HepG2 (cell line): ENCODE measurements around the gene RAB29. TPM values are rescaled to one million over a fixed set of nuclear protein-coding genes. Genes with fewer than 3 reads are reported as not detected.

Experiments used
- ATAC-seq: fragments of 200-7000 bp; cut with Tn5 transposase; 3 replicates; pipeline ENCODE4 v1.9.1; 2020; ENCODE audit warnings: mild to moderate bottlenecking, moderate library complexity
- BruUV-seq: library from RNA; stranded (reverse); fragments of 400-500 nt; replicated peaks from 2 replicates; lab custom pipeline; 2021; lab: Mats Ljungman, UMichigan
- CTCF ChIA-PET: fragments of 300-600 bp; formaldehyde crosslinking; extraction: SDS; loops from one replicate; lab custom pipeline; 2021; ENCODE audit warnings: low total read pairs, inconsistent platforms, low intra/inter-chr PET ratio; lab: Yijun Ruan, JAX
- POLR2A ChIA-PET: fragments of 350-600 bp; sonication (Branson Sonifier 250); formaldehyde crosslinking; loops from one replicate; lab custom pipeline; 2020; ENCODE audit warnings: antibody characterized with exemption, inconsistent platforms; lab: Yijun Ruan, JAX
- DNase-seq: peaks from one replicate; pipeline ENCODE4 v3.0.0-alpha.2; 2015; ENCODE audit warnings: low spot score
- FAIRE-seq: peaks from 3 replicates; lab custom pipeline; 2011; peaks lifted over from hg19 to GRCh38; lab: Jason Lieb, UNC
- H2AFZ ChIP-seq: one replicate; pipeline ENCODE4 v1.6.1; 2011; ENCODE audit warnings: low read length, inconsistent platforms
- H3K27ac ChIP-seq: fragments of 300-600 bp; 3 replicates; pipeline ENCODE4 v1.8.0; 2011; ENCODE audit warnings: mixed run types, mild to moderate bottlenecking, mixed read lengths, low read length, inconsistent platforms; ENCODE audit not compliant: insufficient read depth; ENCODE audit errors: extremely low read length
- H3K27me3 ChIP-seq, 2 experiments: fragments of 200-600 bp in 1 of 2; 2 replicates in 1 of 2; 3 replicates in 1 of 2; pipeline versions ENCODE4 v1.6.0 to v1.8.0; 2011; ENCODE audit warnings: low read length in 2 of 2, mild to moderate bottlenecking in 2 of 2, moderate library complexity in 2 of 2, inconsistent platforms in 1 of 2; ENCODE audit not compliant: insufficient read depth in 2 of 2, control insufficient read depth in 1 of 2
- H3K36me3 ChIP-seq, 2 experiments: fragments of 200-600 bp in 1 of 2; replicated peaks in 1 of 2; 2 replicates in 1 of 2; 3 replicates in 1 of 2; pipeline versions ENCODE4 v1.5.1 to v1.8.0; 2011; ENCODE audit warnings: low read length in 2 of 2, inconsistent platforms in 1 of 2; ENCODE audit not compliant: insufficient read depth in 2 of 2, control insufficient read depth in 1 of 2
- H3K4me1 ChIP-seq: 2 replicates; pipeline ENCODE4 v1.5.1; 2012; ENCODE audit warnings: low read length, inconsistent platforms; ENCODE audit not compliant: insufficient read depth
- H3K4me2 ChIP-seq: 2 replicates; pipeline ENCODE4 v1.6.0; 2011; ENCODE audit warnings: low read depth, low read length, inconsistent platforms
- H3K4me3 ChIP-seq, 3 experiments: fragments of 200-600 bp in 1 of 3; sonication (generic), shearing (Covaris generic) in 1 of 3; replicated peaks in 1 of 3; 2 replicates each; pipeline ENCODE4 v1.5.1; 2011 to 2016; ENCODE audit warnings: low read length in 3 of 3, inconsistent platforms in 2 of 3, low read depth in 2 of 3, mild to moderate bottlenecking in 2 of 3, control low read depth in 1 of 3, mixed read lengths in 1 of 3; ENCODE audit not compliant: insufficient read depth in 1 of 3
- H3K79me2 ChIP-seq: one replicate; pipeline ENCODE4 v1.6.1; 2011; ENCODE audit warnings: low read length, inconsistent platforms; ENCODE audit not compliant: insufficient read depth
- H3K9ac ChIP-seq: 2 replicates; pipeline ENCODE4 v1.6.0; 2011; ENCODE audit warnings: mild to moderate bottlenecking, low read depth, low read length, inconsistent platforms; ENCODE audit not compliant: insufficient read depth
- H3K9me3 ChIP-seq: 2 replicates; pipeline ENCODE4 v1.5.1; 2012; ENCODE audit warnings: mild to moderate bottlenecking, low read length
- H4K20me1 ChIP-seq: 2 replicates; pipeline ENCODE4 v1.6.0; 2011; ENCODE audit warnings: inconsistent platforms, mild to moderate bottlenecking, low read length, moderate library complexity; ENCODE audit not compliant: insufficient read depth
- ADNP ChIP-seq: sonication (generic); formaldehyde crosslinking; IDR thresholded peaks from 2 replicates; pipeline ENCODE4 v1.4.0; 2020; ENCODE audit warnings: missing genetic modification reagents
- ARNT ChIP-seq: fragments of 450-650 bp; IDR thresholded peaks from 2 replicates; pipeline ENCODE4 v1.6.1; 2017
- CHD2 ChIP-seq: IDR thresholded peaks from 2 replicates; pipeline ENCODE4 v1.6.1; 2011; ENCODE audit warnings: low read depth, low read length, improper control_type of control experiment
- ESRRA ChIP-seq: sonication (generic); formaldehyde crosslinking; IDR thresholded peaks from 2 replicates; pipeline ENCODE4 v1.5.1; 2020; ENCODE audit warnings: mild to moderate bottlenecking, low read depth, missing genetic modification reagents
- HCFC1 ChIP-seq: fragments of 150-350 bp; IDR thresholded peaks from 2 replicates; pipeline ENCODE4 v1.6.1; 2014; ENCODE audit warnings: low read depth, low read length
- MED1 ChIP-seq: sonication (generic); formaldehyde crosslinking; IDR thresholded peaks from 2 replicates; pipeline ENCODE4 v1.4.0; 2020; ENCODE audit warnings: missing genetic modification reagents
- PHB2 ChIP-seq: fragments of 450-650 bp; IDR thresholded peaks from 2 replicates; pipeline ENCODE4 v1.6.1; 2018; ENCODE audit not compliant: partially characterized antibody
- SNAPC5 ChIP-seq: sonication (generic); formaldehyde crosslinking; IDR thresholded peaks from 2 replicates; pipeline ENCODE4 v1.8.1; 2023; ENCODE audit warnings: mild to moderate bottlenecking, missing genetic modification reagents, borderline replicate concordance
- TBX2 ChIP-seq: sonication (generic); formaldehyde crosslinking; IDR thresholded peaks from 2 replicates; pipeline ENCODE4 v1.5.0; 2020; ENCODE audit warnings: missing genetic modification reagents, mild to moderate bottlenecking, borderline replicate concordance
- TERF1 ChIP-seq: sonication (generic); formaldehyde crosslinking; IDR thresholded peaks from 2 replicates; pipeline ENCODE4 v1.8.0; 2022; ENCODE audit warnings: mild to moderate bottlenecking, missing genetic modification reagents, moderate library complexity
- TRIM24 ChIP-seq: sonication (generic); formaldehyde crosslinking; IDR thresholded peaks from 2 replicates; pipeline ENCODE4 v1.8.0; 2022; ENCODE audit warnings: mild to moderate bottlenecking, missing genetic modification reagents
- ZBTB10 ChIP-seq: sonication (generic); formaldehyde crosslinking; IDR thresholded peaks from 2 replicates; pipeline ENCODE4 v1.4.0; 2020; ENCODE audit warnings: missing genetic modification reagents, borderline replicate concordance
- ZNF329 ChIP-seq: sonication (generic); formaldehyde crosslinking; IDR thresholded peaks from 2 replicates; pipeline ENCODE4 v1.9.0; 2021; ENCODE audit warnings: low read depth, mild to moderate bottlenecking, missing genetic modification reagents
- ZNF652 ChIP-seq: IDR thresholded peaks from 2 replicates; pipeline ENCODE4 v1.6.1; 2016; ENCODE audit warnings: low read depth, borderline replicate concordance
- ZNF737 ChIP-seq: sonication (generic); formaldehyde crosslinking; IDR thresholded peaks from 2 replicates; pipeline ENCODE4 v1.5.0; 2020; ENCODE audit warnings: missing genetic modification reagents, mild to moderate bottlenecking, borderline replicate concordance
- ZNF747 ChIP-seq: sonication (generic); formaldehyde crosslinking; IDR thresholded peaks from 2 replicates; pipeline ENCODE4 v1.8.1; 2023; ENCODE audit warnings: missing genetic modification reagents, mild to moderate bottlenecking, borderline replicate concordance
- WGBS: methylation state at CpG from one replicate; pipeline ENCODE4 v1.1.6; 2017; ENCODE audit warnings: low lambda C conversion rate; 5-methylcytosine and 5-hydroxymethylcytosine counted together
- in situ Hi-C: cut with HindIII; loops from 2 replicates; pipeline ENCODE4 v1.10.0; 2017; ENCODE audit warnings: low pct_unique_long_range_greater_than_20kb; ENCODE audit not compliant: extremely low pct_ligation_motif_present
- intact Hi-C: fragments of 100-400 bp; cut with micrococcal nuclease; formaldehyde crosslinking; loops from one replicate; pipeline ENCODE4 v1.10.0; 2022; ENCODE audit not compliant: unreplicated experiment
- polyA plus RNA-seq, 8 experiments: library from polyadenylated mRNA; depleted of rRNA in 3 of 8; stranded (reverse) in 7 of 8; unstranded in 1 of 8; fragments of >200 nt; fragmentation: Illumina TruSeq in 4 of 8; extraction: Trizol in 4 of 8; gene quantifications; 2 replicates each; pipeline versions ENCODE4 v1.2.1 to v1.2.3, GENCODE V29; 2011 to 2016; ENCODE audit warnings: low read depth in 4 of 8, missing spikeins in 1 of 8, mixed read lengths in 1 of 8; ENCODE audit not compliant: insufficient read depth in 1 of 8
- total RNA-seq, 5 experiments: library from RNA; depleted of rRNA; stranded (reverse); fragments of >200 nt; fragmentation: Illumina TruSeq; extraction: Trizol; gene quantifications; 2 replicates each; pipeline ENCODE4 v1.2.3, GENCODE V29; 2016; ENCODE audit warnings: low read depth in 1 of 5

RAB29 gene
- total and polyA plus RNA-seq, 2 of the 13 experiments (the other 11 are each of a cell fraction or from before 2014, with no cell fraction given), result 8.7 to 10.1 TPM

GRCh38 chr1:205770618-205771017 is 4.7 kb downstream of the RAB29 start:
- no peak for TF ChIP-seq HCFC1
- TF ChIP-seq ARNT, result no peak
- no peak for TF ChIP-seq CHD2
- no peak for TF ChIP-seq TRIM24
- TF ChIP-seq ZBTB10 (CRISPR knock-in tag), result no peak
- Histone ChIP-seq H3K9ac (no peak overlapping the region), H3K4me3 (no peak overlapping the region), H3K4me2 (no peak overlapping the region), H2AFZ (no peak overlapping the region), H3K36me3 (no peaks in the 10 kb centered on the region), H3K9me3 (no peaks in the 10 kb centered on the region), H3K79me2 (no peaks in the 10 kb centered on the region), H3K27me3 (no peaks in the 10 kb centered on the region; a peak in 1 of 5 replicates), H3K27ac (no peak overlapping the region), H4K20me1 (no peaks in the 10 kb centered on the region), H3K4me1 (peaks cover 19% of the 10 kb centered on the region)
- intact Hi-C loops, result no loop called here
- no peak for DNase-seq
- FAIRE-seq, result no peak
- CTCF ChIA-PET, result no interaction called here
- BruUV-seq, result no TSS peak
- ATAC-seq, result no peak
- in situ Hi-C loops, result no loop called here
- POLR2A ChIA-PET, result no interaction called here
- 90% methylated on average over 4 of the region's 4 CpGs for WGBS

GRCh38 chr1:205769641-205770365 is 5.5 kb downstream of the RAB29 start:
- no peaks in the 10 kb centered on the region for H3K79me2 ChIP-seq
- H3K27me3 ChIP-seq, result no peaks in the 10 kb centered on the region; a peak in 1 of 5 replicates
- ChIA-PET POLR2A (no interaction called here), CTCF (no interaction called here)
- WGBS, result 88% methylated on average over 8 of the region's 8 CpGs
- BruUV-seq, result no TSS peak
- ATAC-seq (no peak), FAIRE-seq (no peak), DNase-seq (no peak)
- H3K27ac ChIP-seq, result no peak overlapping the region
- no peak overlapping the region for H3K9ac ChIP-seq
- intact Hi-C loops (no loop called here), in situ Hi-C loops (no loop called here)
- H4K20me1 ChIP-seq, result no peaks in the 10 kb centered on the region
- peaks cover 16% of the 10 kb centered on the region for H3K4me1 ChIP-seq
- no peaks in the 10 kb centered on the region for H3K36me3 ChIP-seq
- no peaks in the 10 kb centered on the region for H3K9me3 ChIP-seq
- H3K4me2 ChIP-seq, result no peak overlapping the region
- no peak overlapping the region for H2AFZ ChIP-seq
- no peak overlapping the region for H3K4me3 ChIP-seq
- no peak for TF ChIP-seq ZNF329
- no peak for TF ChIP-seq PHB2
- no peak for TF ChIP-seq TBX2
- TF ChIP-seq ZNF737 (CRISPR knock-in tag), result no peak
- no peak for TF ChIP-seq ZNF652 (CRISPR knock-in tag)
- TF ChIP-seq MED1 (CRISPR knock-in tag), result no peak
- TF ChIP-seq ZNF747 (CRISPR knock-in tag), result no peak
- no peak for TF ChIP-seq SNAPC5 (CRISPR knock-in tag)
- TF ChIP-seq TERF1 (CRISPR knock-in tag), result no peak
- no peak for TF ChIP-seq ESRRA
- no peak for TF ChIP-seq ADNP (CRISPR knock-in tag)
